Endodermal cell (in vitro differentiated cells): ENCODE measurements around the gene FGD4. TPM values are rescaled to one million over a fixed set of nuclear protein-coding genes. Genes with fewer than 3 reads are reported as not detected.
A peak's percentile ranks its signal among the peaks of the same experiment; 100 is the strongest.

Source experiments
- DNase-seq: peaks from one replicate; pipeline ENCODE4 v3.0.0-alpha.2; 2017
- H3K27ac ChIP-seq: 2 replicates; pipeline ENCODE4 v1.5.1; 2013; ENCODE audit warnings: mild to moderate bottlenecking, low read depth, low read length, moderate library complexity
- H3K27me3 ChIP-seq: 2 replicates; pipeline ENCODE4 v1.6.1; 2013; ENCODE audit warnings: mild to moderate bottlenecking, low read length, moderate library complexity; ENCODE audit not compliant: insufficient read depth, control insufficient read depth, poor library complexity, severe bottlenecking
- H3K36me3 ChIP-seq: 2 replicates; pipeline ENCODE4 v1.7.0; 2013; ENCODE audit warnings: mild to moderate bottlenecking, low read length, moderate library complexity; ENCODE audit not compliant: control insufficient read depth, insufficient read depth
- H3K4me1 ChIP-seq: one replicate; pipeline ENCODE4 v1.7.0; 2013; ENCODE audit warnings: low read length; ENCODE audit not compliant: control insufficient read depth, insufficient read depth
- H3K4me3 ChIP-seq: 2 replicates; pipeline ENCODE4 v1.5.1; 2013; ENCODE audit warnings: mild to moderate bottlenecking, low read length, moderate library complexity
- H3K9ac ChIP-seq: 2 replicates; pipeline ENCODE4 v1.6.1; 2013; ENCODE audit warnings: mild to moderate bottlenecking, low read length, moderate library complexity; ENCODE audit not compliant: poor library complexity, severe bottlenecking; ENCODE audit errors: extremely low read depth
- H3K9me3 ChIP-seq: 2 replicates; pipeline ENCODE4 v1.6.1; 2013; ENCODE audit warnings: mild to moderate bottlenecking, low read length, moderate library complexity; ENCODE audit not compliant: control insufficient read depth
- H3K27ac Mint-ChIP-seq: 2 replicates; pipeline ENCODE4 v1.8.0; 2020; ENCODE audit warnings: mixed read lengths
- H3K27me3 Mint-ChIP-seq: 2 replicates; pipeline ENCODE4 v1.8.0; 2021; ENCODE audit warnings: mild to moderate bottlenecking, mixed read lengths; ENCODE audit not compliant: insufficient read depth
- H3K36me3 Mint-ChIP-seq: 2 replicates; pipeline ENCODE4 v1.8.0; 2020; ENCODE audit warnings: low read depth, mixed read lengths
- H3K4me1 Mint-ChIP-seq: 2 replicates; pipeline ENCODE4 v1.8.0; 2020; ENCODE audit warnings: mixed read lengths
- H3K4me3 Mint-ChIP-seq: 2 replicates; pipeline ENCODE4 v1.8.0; 2020; ENCODE audit warnings: mild to moderate bottlenecking, moderate library complexity, mixed read lengths
- H3K9me3 Mint-ChIP-seq: 2 replicates; pipeline ENCODE4 v1.8.0; 2020; ENCODE audit warnings: mild to moderate bottlenecking, mixed read lengths
- WGBS, 2 experiments: methylation state at CpG; one replicate each; pipeline versions ENCODE4 v1.1.5 to v1.1.7; 2013; ENCODE audit warnings: missing lambda C conversion rate in 2 of 2, mixed read lengths in 1 of 2; ENCODE audit not compliant: insufficient coverage in 1 of 2, insufficient read length in 1 of 2; 5-methylcytosine and 5-hydroxymethylcytosine counted together
- total RNA-seq, 2 donors: library from RNA; stranded (reverse); fragmentation: NEBNext Ultra II Directional in 1 of 2; extraction: Animal tissue kit (Norgen Biotek cat#: 25700) in 1 of 2; gene quantifications; 2 replicates in 1 of 2; 3 replicates in 1 of 2; pipeline ENCODE4 v1.2.1, GENCODE V29; 2021
- TF ChIP-seq, protein P1 (sequence below): fragments of 200-600 bp; sonication (generic); conservative IDR thresholded peaks from 2 replicates; pipeline ENCODE4 v1.5.0; 2021; ENCODE audit warnings: antibody characterized with exemption, mild to moderate bottlenecking

The FGD4 gene
- total RNA-seq, 2 donors from 2014 or later, result 27.6 to 57.7 TPM

DNA sequence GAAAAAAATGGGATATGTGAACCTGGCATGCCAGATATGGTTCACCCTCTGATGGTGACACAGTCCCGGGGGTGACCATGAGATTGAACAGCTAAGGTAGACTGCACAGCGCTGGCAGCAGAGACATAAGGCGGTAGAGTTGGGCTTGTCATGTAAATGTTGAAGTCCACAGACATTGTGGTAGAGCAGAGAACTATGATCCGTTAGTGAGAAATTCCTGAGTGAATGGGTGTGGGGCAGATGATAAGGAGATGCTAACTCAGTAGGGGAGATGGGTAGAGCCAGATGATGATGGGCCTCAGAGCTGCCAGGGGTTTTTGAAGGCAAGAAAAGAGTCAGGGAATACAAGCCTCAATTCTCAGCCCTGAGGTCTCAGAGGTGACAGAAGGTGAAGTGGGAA, 228.6 kb downstream of the FGD4 start:
- Mint-ChIP-seq H3K27me3 (no peaks in the 10 kb centered on the region), H3K9me3 (no peaks in the 10 kb centered on the region), H3K27ac (no peak overlapping the region), H3K36me3 (peaks cover 35% of the 10 kb centered on the region), H3K4me3 (no peak overlapping the region), H3K4me1 (peaks cover 7% of the 10 kb centered on the region)
- H3K4me1 ChIP-seq, result no peaks in the 10 kb centered on the region
- TF ChIP-seq, protein P1, sequence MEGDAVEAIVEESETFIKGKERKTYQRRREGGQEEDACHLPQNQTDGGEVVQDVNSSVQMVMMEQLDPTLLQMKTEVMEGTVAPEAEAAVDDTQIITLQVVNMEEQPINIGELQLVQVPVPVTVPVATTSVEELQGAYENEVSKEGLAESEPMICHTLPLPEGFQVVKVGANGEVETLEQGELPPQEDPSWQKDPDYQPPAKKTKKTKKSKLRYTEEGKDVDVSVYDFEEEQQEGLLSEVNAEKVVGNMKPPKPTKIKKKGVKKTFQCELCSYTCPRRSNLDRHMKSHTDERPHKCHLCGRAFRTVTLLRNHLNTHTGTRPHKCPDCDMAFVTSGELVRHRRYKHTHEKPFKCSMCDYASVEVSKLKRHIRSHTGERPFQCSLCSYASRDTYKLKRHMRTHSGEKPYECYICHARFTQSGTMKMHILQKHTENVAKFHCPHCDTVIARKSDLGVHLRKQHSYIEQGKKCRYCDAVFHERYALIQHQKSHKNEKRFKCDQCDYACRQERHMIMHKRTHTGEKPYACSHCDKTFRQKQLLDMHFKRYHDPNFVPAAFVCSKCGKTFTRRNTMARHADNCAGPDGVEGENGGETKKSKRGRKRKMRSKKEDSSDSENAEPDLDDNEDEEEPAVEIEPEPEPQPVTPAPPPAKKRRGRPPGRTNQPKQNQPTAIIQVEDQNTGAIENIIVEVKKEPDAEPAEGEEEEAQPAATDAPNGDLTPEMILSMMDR, result no peak
- H3K9me3 ChIP-seq, result no peaks in the 10 kb centered on the region
- peaks cover 63% of the 10 kb centered on the region for H3K36me3 ChIP-seq
- H3K27ac ChIP-seq, result no peak overlapping the region
- 89 to 93% methylated on average over 4 of the region's 4 CpGs for WGBS, 2 experiments
- H3K27me3 ChIP-seq, result no peaks in the 10 kb centered on the region
- H3K4me3 ChIP-seq, result no peak overlapping the region
- no peak for DNase-seq
- H3K9ac ChIP-seq, result no peak overlapping the region

DNA sequence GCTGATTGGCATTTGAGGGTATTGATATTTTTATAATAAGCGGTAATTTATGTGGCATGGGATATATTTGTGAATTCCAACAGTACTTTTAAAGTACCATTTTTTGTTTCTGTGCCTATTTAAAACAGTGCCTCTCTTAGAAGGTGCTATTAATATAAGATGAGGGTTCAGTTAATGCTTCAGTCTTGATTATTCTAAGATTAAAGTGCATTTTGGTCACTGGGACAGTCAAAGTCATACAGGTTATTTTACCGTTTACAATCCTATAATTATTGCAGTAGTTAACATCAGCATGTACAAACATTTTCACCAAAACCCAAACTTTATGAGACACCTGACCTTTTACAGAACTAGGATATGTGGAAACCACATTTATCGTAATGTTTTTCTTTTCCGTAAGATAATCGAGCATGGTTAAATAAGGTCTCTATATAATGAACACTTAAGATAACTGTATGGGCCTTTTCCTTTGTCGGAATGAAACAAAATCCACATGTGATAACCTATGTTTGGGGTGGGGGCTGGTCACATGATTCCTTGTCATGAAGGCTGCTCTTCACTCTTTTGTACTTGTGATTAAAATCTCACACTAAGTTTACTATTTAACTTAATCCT, 242.0 kb downstream of the FGD4 start:
- H3K36me3 Mint-ChIP-seq, result peaks cover 70% of the 10 kb centered on the region
- WGBS, 2 experiments, result 93 to 98% methylated on average over 4 to 6 of the region's 6 CpGs
- H3K36me3 ChIP-seq, result peaks cover 75% of the 10 kb centered on the region

DNA sequence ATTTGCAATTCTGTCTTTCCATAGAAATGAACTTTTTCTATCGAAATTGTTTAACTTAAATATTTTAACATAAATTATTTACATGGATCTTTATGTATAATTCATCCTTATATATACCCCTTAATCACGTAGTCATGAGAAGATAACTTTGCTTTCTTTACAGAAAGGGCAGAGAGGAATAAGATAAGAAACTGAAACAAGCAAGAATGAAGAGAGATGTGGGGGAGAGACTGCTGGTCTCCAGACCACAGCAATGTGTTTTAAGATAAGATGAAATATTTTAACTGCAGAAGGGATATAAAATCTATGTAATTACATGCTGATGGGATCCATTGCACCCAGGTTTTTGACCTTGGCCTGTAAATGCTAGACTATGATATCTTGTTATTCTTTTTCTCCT, 245.1 kb downstream of the FGD4 start:
- Mint-ChIP-seq H3K4me1 (peaks cover 6% of the 10 kb centered on the region), H3K36me3 (peaks cover 43% of the 10 kb centered on the region), H3K27me3 (no peaks in the 10 kb centered on the region), H3K4me3 (no peak overlapping the region), H3K9me3 (no peaks in the 10 kb centered on the region), H3K27ac (no peak overlapping the region)
- Histone ChIP-seq H3K9ac (no peak overlapping the region), H3K27me3 (no peaks in the 10 kb centered on the region), H3K4me1 (no peaks in the 10 kb centered on the region), H3K36me3 (peaks cover 49% of the 10 kb centered on the region), H3K4me3 (no peak overlapping the region), H3K9me3 (no peaks in the 10 kb centered on the region), H3K27ac (no peak overlapping the region)
- TF ChIP-seq, protein P1, result no peak
- WGBS, 2 experiments, result 92% methylated on average over 1 of the region's 2 CpGs; no CpG with 5 or more reads in 1 of the 2 experiments
- no peak for DNase-seq

More for the DNA sequence above, 242.0 kb downstream of the FGD4 start:
- Mint-ChIP-seq H3K27me3 (no peaks in the 10 kb centered on the region), H3K4me1 (no peaks in the 10 kb centered on the region), H3K27ac (peak overlapping the region; percentile 31), H3K4me3 (no peak overlapping the region), H3K9me3 (peaks cover 6% of the 10 kb centered on the region)
- no peak for DNase-seq
- TF ChIP-seq, protein P1, result no peak
- Histone ChIP-seq H3K4me3 (no peak overlapping the region), H3K9ac (no peak overlapping the region), H3K4me1 (no peaks in the 10 kb centered on the region), H3K27ac (no peak overlapping the region), H3K27me3 (no peaks in the 10 kb centered on the region), H3K9me3 (peaks cover 5% of the 10 kb centered on the region)
